Activated T-helper 17 cell treated with anti-CD3 and anti-CD28 coated beads, Interleukin-2, amount 50 U/mL, for 72 hours (primary cell): ENCODE measurements around the gene SPATS2. TPM values are rescaled to one million over a fixed set of nuclear protein-coding genes. Genes with fewer than 3 reads are reported as not detected.
A peak's percentile ranks its signal among the peaks of the same experiment; 100 is the strongest.

Experiments
- ATAC-seq: fragments of 150-1000 bp; cut with Tn5 transposase; replicated peaks from 2 replicates; pipeline ENCODE4 v1.10.0; 2021; ENCODE audit warnings: mild to moderate bottlenecking, moderate library complexity
- H3K27ac Mint-ChIP-seq: one replicate; pipeline ENCODE4 v1.8.0; 2022; ENCODE audit warnings: mixed read lengths
- H3K27me3 Mint-ChIP-seq: one replicate; pipeline ENCODE4 v1.8.0; 2022; ENCODE audit warnings: mixed read lengths
- H3K36me3 Mint-ChIP-seq: one replicate; pipeline ENCODE4 v1.8.0; 2022; ENCODE audit warnings: low read depth, mild to moderate bottlenecking, mixed read lengths
- H3K4me1 Mint-ChIP-seq: one replicate; pipeline ENCODE4 v1.8.0; 2022; ENCODE audit warnings: mixed read lengths
- H3K4me3 Mint-ChIP-seq: one replicate; pipeline ENCODE4 v1.8.0; 2022; ENCODE audit warnings: mild to moderate bottlenecking, mixed read lengths
- H3K9me3 Mint-ChIP-seq: one replicate; pipeline ENCODE4 v1.8.0; 2022; ENCODE audit warnings: mixed read lengths
- total RNA-seq, 2 donors: library from RNA; stranded (reverse); gene quantifications; one replicate each; pipeline ENCODE4 v1.2.3, GENCODE V29; 2022

The SPATS2 gene
- total RNA-seq, 2 donors from 2014 or later: 15.3 to 16.9 TPM

DNA sequence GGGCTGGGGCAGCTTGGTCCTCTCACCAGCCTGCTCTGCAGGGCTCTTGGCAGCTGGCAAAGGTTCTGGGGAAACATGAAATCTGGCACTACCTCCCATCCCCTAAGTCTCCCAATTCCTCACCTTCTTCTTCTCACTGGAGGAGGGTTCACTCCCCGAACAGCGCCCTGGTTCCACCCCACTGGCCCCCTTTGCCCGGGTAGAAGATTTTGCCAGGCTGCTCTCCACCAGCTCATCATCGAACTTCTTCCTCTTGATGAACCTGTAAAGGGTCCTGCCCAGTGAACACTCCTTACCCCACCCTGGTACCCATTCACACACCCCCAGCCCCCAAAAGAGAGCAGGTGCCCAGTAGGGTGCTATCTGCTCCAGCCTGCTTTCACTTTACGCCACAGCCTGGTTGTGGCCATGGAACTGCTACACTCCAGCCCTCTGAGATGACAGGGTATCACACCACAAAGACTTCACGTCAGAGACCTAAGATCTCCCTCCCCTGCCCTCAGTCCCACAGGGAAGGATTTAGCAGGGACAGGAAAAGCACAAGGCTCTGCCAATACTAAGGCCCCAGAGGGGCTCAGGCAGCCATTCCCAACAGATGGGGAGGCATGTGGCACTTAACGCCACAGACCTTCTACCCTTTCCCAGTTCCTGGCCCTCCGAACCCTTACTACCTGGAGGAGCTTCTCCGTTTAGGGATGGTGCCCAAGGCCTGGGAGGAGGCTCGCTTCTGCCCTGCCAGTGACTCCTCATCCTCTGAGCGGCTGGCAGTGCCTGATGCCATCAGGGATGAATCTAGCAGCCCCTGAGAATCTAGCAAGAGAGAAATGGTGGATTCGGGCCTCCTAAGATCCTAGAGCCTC is 198.4 kb downstream of the SPATS2 start:
- H3K27ac Mint-ChIP-seq: peak overlapping the region; percentile 65
- no peak for ATAC-seq
- H3K4me1 Mint-ChIP-seq: peaks cover 19% of the 10 kb centered on the region
- H3K36me3 Mint-ChIP-seq: peaks cover 53% of the 10 kb centered on the region
- no peaks in the 10 kb centered on the region for H3K27me3 Mint-ChIP-seq
- H3K9me3 Mint-ChIP-seq: no peaks in the 10 kb centered on the region
- peak overlapping the region; percentile 28 for H3K4me3 Mint-ChIP-seq

DNA sequence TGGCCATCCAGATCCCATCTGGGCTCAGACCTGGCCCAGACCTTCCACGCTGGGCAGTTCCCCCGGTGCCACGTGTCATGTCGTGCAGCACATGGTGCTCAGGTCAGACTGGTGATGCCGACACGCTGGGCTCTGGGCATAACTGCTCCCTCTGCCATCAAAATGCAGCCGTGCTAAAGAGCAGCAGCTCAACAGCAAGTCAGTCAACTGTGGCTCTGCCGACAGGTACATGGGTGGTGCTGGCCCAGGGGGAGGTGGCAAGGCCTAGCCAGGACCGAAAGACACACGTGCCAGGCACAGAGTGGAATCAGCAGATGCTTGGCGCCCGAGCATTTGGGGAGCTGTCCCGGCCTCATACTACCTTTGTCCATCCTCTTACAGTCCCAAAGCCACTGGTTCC is 199.1 kb downstream of the SPATS2 start:
- Mint-ChIP-seq H3K27ac (no peak overlapping the region), H3K27me3 (no peaks in the 10 kb centered on the region), H3K36me3 (peaks cover 46% of the 10 kb centered on the region), H3K9me3 (no peaks in the 10 kb centered on the region), H3K4me3 (no peak overlapping the region), H3K4me1 (peaks cover 23% of the 10 kb centered on the region)
- no peak for ATAC-seq

DNA sequence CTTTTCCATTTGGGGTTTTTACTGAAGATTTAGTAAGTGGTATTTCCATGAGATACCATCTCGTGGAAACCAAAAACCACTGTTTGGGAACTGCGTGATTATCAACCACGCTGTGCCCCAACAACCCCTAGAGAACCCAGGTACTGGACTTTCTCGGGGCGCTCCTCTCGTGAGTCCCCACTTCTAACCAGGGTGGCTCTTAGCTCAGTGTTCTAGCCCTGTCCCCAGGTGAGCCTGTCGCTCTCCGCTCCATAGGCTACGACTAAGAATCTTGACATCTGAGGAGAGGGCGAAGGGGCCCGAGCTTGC is 200.0 kb downstream of the SPATS2 start:
- peak; percentile 7 for ATAC-seq
- H3K4me3 Mint-ChIP-seq: peak overlapping the region; percentile 99
- H3K27ac Mint-ChIP-seq: peak overlapping the region; percentile 98
- H3K9me3 Mint-ChIP-seq: no peaks in the 10 kb centered on the region
- H3K27me3 Mint-ChIP-seq: no peaks in the 10 kb centered on the region
- H3K4me1 Mint-ChIP-seq: peaks cover 29% of the 10 kb centered on the region
- peaks cover 37% of the 10 kb centered on the region for H3K36me3 Mint-ChIP-seq

GRCh38 chr12:49567611-49568441 is 200.6 kb downstream of the SPATS2 start, which contains the start of gene MCRS1:
Gene MCRS1 (minus strand): TSS chr12:49568142. CDS start chr12:49566731, 1,411 bp downstream.
- ATAC-seq: peak; percentile 97
- Mint-ChIP-seq H3K36me3 (peaks cover 31% of the 10 kb centered on the region), H3K4me1 (peaks cover 29% of the 10 kb centered on the region), H3K27me3 (no peaks in the 10 kb centered on the region), H3K4me3 (peak within 1 kb of the TSS; percentile 99), H3K9me3 (no peaks in the 10 kb centered on the region), H3K27ac (peak within 1 kb of the TSS; percentile 98)

- peak; percentile 33 for ATAC-seq
- Mint-ChIP-seq H3K4me1 (peaks cover 29% of the 10 kb centered on the region), H3K36me3 (peaks cover 32% of the 10 kb centered on the region), H3K27me3 (no peaks in the 10 kb centered on the region), H3K27ac (peak overlapping the region; percentile 98), H3K9me3 (no peaks in the 10 kb centered on the region), H3K4me3 (peak overlapping the region; percentile 99)
Measured at GRCh38 chr12:49568442-49569162, 201.3 kb downstream of the SPATS2 start.

Other genes starting within 250 kb of the SPATS2 start
- 1,000 to 10,000 TPM; 1,357 to 2,653 TPM for gene TUBA1B, start 236.1 kb upstream of the SPATS2 start, total RNA-seq
- 10 to 100 TPM; 57.9 to 72.6 TPM for gene TUBA1A, start 178.4 kb upstream of the SPATS2 start, total RNA-seq
- 100 to 1,000 TPM; 277 to 363 TPM for gene TUBA1C, start 102.4 kb upstream of the SPATS2 start, total RNA-seq
- gene PRPH, start 72.3 kb upstream of the SPATS2 start, total RNA-seq: under 1 TPM in 1 of 2 donors, not detected in 1; 0.32 TPM
- 10 to 100 TPM; 53.9 to 56.5 TPM for gene TROAP, start 44.2 kb upstream of the SPATS2 start, total RNA-seq
- gene C1QL4, start 30.3 kb upstream of the SPATS2 start, total RNA-seq: not detected
- not detected for gene DNAJC22, start 20.6 kb upstream of the SPATS2 start, total RNA-seq
- gene KCNH3, start 171.6 kb downstream of the SPATS2 start, total RNA-seq: 1 to 10 TPM; 1.1 to 1.3 TPM
- 10 to 100 TPM; 31.6 to 54.8 TPM for gene MCRS1, start 200.7 kb downstream of the SPATS2 start, total RNA-seq
- gene FAM186B, start 238.2 kb downstream of the SPATS2 start, total RNA-seq: under 1 TPM in 1 of 2 donors, not detected in 1; 0.11 TPM